GM23338 (cell line): ENCODE data around the gene CHAMP1.

Experiments used
- CREB1 ChIP-seq: fragments of 250-450 bp; sonication (Bioruptor Pico); IDR thresholded peaks from 2 replicates; pipeline ENCODE4 v1.5.0; 2020; ENCODE audit warnings: low read depth, mild to moderate bottlenecking, moderate library complexity
- CTCF ChIP-seq, 2 experiments: fragments of 200-600 bp in 1 of 2; sonication (generic) in 1 of 2; conservative IDR thresholded peaks; 2 replicates each; pipeline versions ENCODE4 v1.5.1 to v1.6.1; 2016 to 2017; ENCODE audit warnings: antibody characterized with exemption in 2 of 2, low read depth in 2 of 2, mild to moderate bottlenecking in 2 of 2, moderate library complexity in 1 of 2
- ETS1 ChIP-seq: IDR thresholded peaks from 2 replicates; pipeline ENCODE4 v1.6.1; 2016; ENCODE audit warnings: antibody characterized with exemption
- EZH2 ChIP-seq: fragments of 200-600 bp; sonication (generic); IDR thresholded peaks from one replicate; pipeline ENCODE4 v1.8.0; 2017; ENCODE audit warnings: antibody characterized with exemption, mild to moderate bottlenecking, low read depth; ENCODE audit not compliant: unreplicated experiment
- EZH2phosphoT487 ChIP-seq: fragments of 200-600 bp; sonication (generic); IDR thresholded peaks from one replicate; pipeline ENCODE4 v1.8.1; 2018; ENCODE audit warnings: antibody characterized with exemption; ENCODE audit not compliant: unreplicated experiment
- JUNB ChIP-seq: IDR thresholded peaks from one replicate; pipeline ENCODE4 v1.6.1; 2016; ENCODE audit warnings: antibody characterized with exemption; ENCODE audit not compliant: unreplicated experiment
- NANOG ChIP-seq: IDR thresholded peaks from 2 replicates; pipeline ENCODE4 v1.6.1; 2016; ENCODE audit warnings: antibody characterized with exemption, borderline replicate concordance
- POLR2AphosphoS5 ChIP-seq: IDR thresholded peaks from 2 replicates; pipeline ENCODE4 v1.6.1; 2016; ENCODE audit warnings: antibody characterized with exemption, low read depth
- REST ChIP-seq: IDR thresholded peaks from one replicate; pipeline ENCODE4 v1.6.1; 2018; ENCODE audit warnings: antibody characterized with exemption; ENCODE audit not compliant: unreplicated experiment
- STAT1 ChIP-seq: IDR thresholded peaks from one replicate; pipeline ENCODE4 v1.6.1; 2016; ENCODE audit warnings: antibody characterized with exemption; ENCODE audit not compliant: unreplicated experiment
- ZNF114 ChIP-seq: fragments of 250-450 bp; sonication (Bioruptor Pico); IDR thresholded peaks from 2 replicates; pipeline ENCODE4 v1.5.0; 2020; ENCODE audit warnings: mild to moderate bottlenecking, moderate library complexity
- ZNF331 ChIP-seq: fragments of 250-450 bp; sonication (Bioruptor Pico); IDR thresholded peaks from 2 replicates; pipeline ENCODE4 v1.5.0; 2020; ENCODE audit warnings: low read depth, mild to moderate bottlenecking, moderate library complexity

- TF ChIP-seq CTCF (conservative IDR thresholded peaks at IDR 0.05; ENCODE audit: low read depth in 2 of 2) (no peak), EZH2 (no peak), REST (no peak), JUNB (no peak), EZH2phosphoT487 (no peak), POLR2AphosphoS5 (no peak), CREB1 (CRISPR knock-in tag) (no peak), STAT1 (no peak), ZNF114 (CRISPR knock-in tag) (no peak), ETS1 (no peak), NANOG (no peak), ZNF331 (CRISPR knock-in tag) (no peak)
Observed at GRCh38 chr13:114298866-114299265, 15.4 kb upstream of the CHAMP1 start.
